ENCODE results near the gene H2BK1.

GRCh38 chr7:151232091-151232916 lies 22.0 kb upstream of the H2BK1 start, which contains the start of gene CHPF2:
- TF ChIP-seq, protein P1, sequence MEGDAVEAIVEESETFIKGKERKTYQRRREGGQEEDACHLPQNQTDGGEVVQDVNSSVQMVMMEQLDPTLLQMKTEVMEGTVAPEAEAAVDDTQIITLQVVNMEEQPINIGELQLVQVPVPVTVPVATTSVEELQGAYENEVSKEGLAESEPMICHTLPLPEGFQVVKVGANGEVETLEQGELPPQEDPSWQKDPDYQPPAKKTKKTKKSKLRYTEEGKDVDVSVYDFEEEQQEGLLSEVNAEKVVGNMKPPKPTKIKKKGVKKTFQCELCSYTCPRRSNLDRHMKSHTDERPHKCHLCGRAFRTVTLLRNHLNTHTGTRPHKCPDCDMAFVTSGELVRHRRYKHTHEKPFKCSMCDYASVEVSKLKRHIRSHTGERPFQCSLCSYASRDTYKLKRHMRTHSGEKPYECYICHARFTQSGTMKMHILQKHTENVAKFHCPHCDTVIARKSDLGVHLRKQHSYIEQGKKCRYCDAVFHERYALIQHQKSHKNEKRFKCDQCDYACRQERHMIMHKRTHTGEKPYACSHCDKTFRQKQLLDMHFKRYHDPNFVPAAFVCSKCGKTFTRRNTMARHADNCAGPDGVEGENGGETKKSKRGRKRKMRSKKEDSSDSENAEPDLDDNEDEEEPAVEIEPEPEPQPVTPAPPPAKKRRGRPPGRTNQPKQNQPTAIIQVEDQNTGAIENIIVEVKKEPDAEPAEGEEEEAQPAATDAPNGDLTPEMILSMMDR (IDR thresholded peaks at IDR 0.05), result no peak
- TF ChIP-seq, protein P2, sequence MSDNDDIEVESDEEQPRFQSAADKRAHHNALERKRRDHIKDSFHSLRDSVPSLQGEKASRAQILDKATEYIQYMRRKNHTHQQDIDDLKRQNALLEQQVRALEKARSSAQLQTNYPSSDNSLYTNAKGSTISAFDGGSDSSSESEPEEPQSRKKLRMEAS (CRISPR knock-in tag; IDR thresholded peaks at IDR 0.05), result no peak; the same call in 1 of the 2 replicates
- TF ChIP-seq CREM (CRISPR knock-in tag; IDR thresholded peaks at IDR 0.05) (no peak), NR2C2 (CRISPR knock-in tag; IDR thresholded peaks at IDR 0.05) (no peak), IRF1 (CRISPR knock-in tag; IDR thresholded peaks at IDR 0.05) (no peak), ZBTB43 (CRISPR knock-in tag; IDR thresholded peaks at IDR 0.05) (no peak), FOXJ3 (CRISPR knock-in tag; IDR thresholded peaks at IDR 0.05; ENCODE audit: borderline replicate concordance) (no peak), CBFB (CRISPR knock-in tag; IDR thresholded peaks at IDR 0.05; ENCODE audit: low read depth) (no peak)
- TF ChIP-seq, protein P3, sequence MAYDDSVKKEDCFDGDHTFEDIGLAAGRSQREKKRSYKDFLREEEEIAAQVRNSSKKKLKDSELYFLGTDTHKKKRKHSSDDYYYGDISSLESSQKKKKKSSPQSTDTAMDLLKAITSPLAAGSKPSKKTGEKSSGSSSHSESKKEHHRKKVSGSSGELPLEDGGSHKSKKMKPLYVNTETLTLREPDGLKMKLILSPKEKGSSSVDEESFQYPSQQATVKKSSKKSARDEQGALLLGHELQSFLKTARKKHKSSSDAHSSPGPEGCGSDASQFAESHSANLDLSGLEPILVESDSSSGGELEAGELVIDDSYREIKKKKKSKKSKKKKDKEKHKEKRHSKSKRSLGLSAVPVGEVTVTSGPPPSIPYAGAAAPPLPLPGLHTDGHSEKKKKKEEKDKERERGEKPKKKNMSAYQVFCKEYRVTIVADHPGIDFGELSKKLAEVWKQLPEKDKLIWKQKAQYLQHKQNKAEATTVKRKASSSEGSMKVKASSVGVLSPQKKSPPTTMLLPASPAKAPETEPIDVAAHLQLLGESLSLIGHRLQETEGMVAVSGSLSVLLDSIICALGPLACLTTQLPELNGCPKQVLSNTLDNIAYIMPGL (CRISPR knock-in tag; IDR thresholded peaks at IDR 0.05), result no peak

Data from WTC11 (cell line).